ENCODE data around the gene MADD.
"Not testable (repeated sequence)": the region's sequence is repeated elsewhere in the genome, so short reads cannot be mapped to it uniquely, and the experiment has no call there.

MADD gene

GRCh38 chr11:47278058-47278457, 8.1 kb downstream of the MADD start:
- no peak for DNase-seq

DNA sequence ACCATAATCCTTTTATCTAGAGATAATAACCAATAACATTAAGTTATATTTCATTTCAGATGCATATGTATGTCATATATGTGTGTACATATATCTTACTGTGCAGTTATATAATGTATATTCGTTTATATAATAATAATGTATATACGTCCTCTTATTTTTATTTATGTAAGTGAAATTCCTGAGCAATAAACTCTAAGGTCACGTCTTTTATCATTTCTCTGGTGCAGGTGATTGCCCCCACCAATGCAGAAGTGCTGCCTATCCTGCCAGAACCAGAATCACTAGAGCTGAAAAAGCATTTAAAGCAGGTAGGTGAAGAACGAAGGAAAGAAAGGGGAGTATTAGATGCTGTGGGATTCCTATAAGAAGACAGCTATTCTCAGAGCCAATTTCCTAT, 8.8 kb downstream of the MADD start:
- no peak for DNase-seq

GRCh38 chr11:47280099-47280498, 10.2 kb downstream of the MADD start:
- no peak for DNase-seq

DNA sequence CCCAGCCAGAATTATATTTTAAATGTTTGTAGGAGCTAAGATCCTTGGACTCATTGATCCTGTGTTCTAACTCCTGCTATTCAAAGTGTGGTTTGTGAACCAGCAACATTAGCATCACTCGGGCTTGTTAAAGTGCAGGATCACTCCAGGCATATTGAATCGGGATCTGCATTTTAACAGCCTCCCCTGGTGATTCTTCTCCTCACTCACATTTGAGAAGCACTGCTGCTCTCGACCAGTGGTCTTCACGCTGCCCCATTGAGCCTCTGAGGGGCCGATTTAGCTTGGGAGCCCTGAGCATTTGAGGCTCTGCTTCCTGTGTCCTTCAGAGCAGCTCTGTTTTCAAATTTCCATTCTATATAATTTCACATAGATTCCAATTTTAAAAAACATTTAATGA, 10.9 kb downstream of the MADD start:
- no peak for DNase-seq

- no peak for DNase-seq
These were observed 12.5 kb downstream of the MADD start for GRCh38 chr11:47282462-47282861.

GRCh38 chr11:47284151-47284550, 14.2 kb downstream of the MADD start:
- no peak for DNase-seq

DNA sequence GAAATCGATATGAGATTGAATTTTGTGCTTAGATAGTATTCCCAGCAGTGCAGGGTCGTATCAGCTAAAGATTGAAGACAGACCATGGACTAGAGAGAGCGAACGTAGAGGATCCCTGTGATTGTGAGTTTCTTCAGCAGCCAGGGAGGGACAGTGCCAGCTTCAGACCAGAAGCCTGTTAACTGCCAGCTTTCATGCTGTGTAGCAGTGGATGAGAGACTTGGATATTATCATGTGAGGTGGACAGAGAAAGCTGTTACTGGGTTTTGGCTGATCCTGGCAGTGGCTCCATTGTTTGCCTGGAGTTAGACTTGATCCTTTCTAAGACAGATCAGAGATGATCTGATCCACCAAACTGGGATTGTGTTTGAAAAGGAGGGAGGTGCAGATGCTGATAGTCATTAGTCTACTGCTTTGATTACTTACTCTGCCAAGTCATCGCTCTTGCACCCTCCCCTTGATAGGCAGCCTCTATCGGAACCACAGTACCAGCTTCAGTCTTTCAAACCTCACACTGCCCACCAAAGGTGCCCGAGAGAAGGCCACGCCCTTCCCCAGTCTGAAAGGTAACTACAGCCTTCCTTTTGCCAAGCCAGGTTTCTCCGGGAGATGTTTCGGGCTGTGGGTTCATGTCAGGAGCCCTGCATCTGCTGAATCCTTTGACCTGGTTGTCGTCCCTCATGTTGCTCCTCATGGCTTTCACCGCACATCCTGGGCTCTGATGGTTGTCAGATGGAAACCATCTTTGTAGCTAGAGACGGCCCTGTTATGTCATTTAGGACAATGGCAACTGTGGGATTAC, 16.2 kb downstream of the MADD start:
- DNase-seq = no peak

DNA sequence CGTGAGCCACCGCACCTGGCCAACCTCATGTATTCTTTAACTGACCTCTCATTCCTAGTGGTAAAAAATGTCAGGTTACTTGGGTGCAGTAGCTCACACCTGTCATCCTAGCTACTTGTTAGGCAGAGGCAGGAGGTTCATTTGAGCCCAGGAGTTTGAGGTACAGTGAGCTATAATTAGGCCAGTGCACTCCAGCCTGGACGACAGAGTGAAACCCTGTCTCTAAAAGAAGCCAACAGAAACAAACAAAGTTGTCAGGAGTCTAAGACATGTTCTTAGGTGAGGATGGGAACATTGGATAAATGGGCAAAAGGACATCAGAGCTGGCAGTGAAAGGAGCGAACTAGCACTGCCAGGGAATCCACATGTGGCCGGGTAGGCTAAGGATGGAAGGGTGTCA, 18.1 kb downstream of the MADD start:
- no peak for DNase-seq

DNA sequence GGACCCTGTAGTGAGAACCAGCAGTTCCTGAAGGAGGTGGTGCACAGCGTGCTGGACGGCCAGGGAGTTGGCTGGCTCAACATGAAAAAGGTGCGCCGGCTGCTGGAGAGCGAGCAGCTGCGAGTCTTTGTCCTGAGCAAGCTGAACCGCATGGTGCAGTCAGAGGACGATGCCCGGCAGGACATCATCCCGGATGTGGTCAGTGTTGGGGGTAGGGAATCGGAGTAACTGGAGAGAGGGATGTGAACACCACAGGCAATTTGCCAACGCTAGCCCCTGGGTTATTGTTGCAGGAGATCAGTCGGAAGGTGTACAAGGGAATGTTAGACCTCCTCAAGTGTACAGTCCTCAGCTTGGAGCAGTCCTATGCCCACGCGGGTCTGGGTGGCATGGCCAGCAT, 19.9 kb downstream of the MADD start:
- DNase-seq = no peak

DNA sequence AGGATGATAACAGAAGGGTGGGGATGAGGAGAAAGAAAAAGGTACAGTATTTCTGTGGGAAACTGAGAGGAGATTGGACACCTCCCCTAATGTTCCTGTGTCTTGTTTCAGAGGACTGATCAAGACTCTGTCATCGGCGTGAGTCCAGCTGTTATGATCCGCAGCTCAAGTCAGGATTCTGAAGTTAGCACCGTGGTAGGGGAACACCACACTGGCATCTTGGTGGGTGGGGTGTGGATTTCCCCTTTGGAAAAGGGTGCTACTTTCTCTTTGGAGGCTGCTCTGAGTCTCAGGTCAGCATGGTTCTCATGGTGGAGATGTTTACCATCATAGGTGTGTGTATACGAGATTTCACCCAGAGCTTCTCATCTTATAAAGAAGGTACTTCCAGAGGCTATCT, 25.5 kb downstream of the MADD start:
- no peak for DNase-seq

GRCh38 chr11:47296045-47296444, 26.1 kb downstream of the MADD start:
- peak; percentile 55 for DNase-seq

GRCh38 chr11:47299078-47299477, 29.1 kb downstream of the MADD start:
- DNase-seq = no peak

GRCh38 chr11:47302853-47303252, 32.9 kb downstream of the MADD start:
- DNase-seq = no peak

GRCh38 chr11:47305734-47306483, 36.0 kb downstream of the MADD start:
- no peak for DNase-seq

DNA sequence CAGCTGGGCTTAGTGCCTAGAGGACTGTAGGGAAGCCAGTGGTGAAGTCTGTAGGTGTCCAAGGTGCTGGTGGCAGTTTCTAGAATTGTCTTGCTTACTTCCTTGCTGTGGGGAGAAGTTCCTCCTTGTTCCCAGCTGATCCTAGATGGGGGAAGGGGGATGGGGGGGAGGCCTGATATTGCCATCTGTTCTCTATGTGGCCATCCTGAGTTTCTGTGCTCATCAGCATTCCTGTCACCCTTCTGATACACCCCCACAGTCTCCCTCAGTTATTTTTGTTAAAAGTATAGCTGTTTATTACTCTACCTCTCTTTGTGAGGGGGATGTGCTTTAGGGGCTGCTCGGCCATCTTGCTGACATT, 36.5 kb downstream of the MADD start:
- no peak for DNase-seq

- no peak for DNase-seq
These were observed 38.3 kb downstream of the MADD start for GRCh38 chr11:47308050-47308823.

DNA sequence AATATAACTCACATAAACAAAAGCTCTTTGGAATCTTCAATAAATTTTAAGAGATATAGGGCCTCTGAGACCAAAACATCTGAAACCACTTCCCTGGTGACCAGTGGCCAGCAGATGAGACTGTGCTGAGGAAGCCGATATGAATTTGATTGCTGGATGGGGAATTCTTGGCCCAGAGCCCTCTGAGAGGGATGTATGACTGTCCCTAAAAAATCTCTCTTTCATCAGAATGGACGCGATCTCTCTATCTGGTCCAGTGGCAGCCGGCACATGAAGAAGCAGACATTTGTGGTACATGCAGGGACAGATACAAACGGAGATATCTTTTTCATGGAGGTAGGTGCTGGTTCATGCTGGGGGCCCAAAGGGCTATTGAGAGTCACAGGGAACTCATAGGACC, 45.1 kb downstream of the MADD start:
- no peak for DNase-seq

DNA sequence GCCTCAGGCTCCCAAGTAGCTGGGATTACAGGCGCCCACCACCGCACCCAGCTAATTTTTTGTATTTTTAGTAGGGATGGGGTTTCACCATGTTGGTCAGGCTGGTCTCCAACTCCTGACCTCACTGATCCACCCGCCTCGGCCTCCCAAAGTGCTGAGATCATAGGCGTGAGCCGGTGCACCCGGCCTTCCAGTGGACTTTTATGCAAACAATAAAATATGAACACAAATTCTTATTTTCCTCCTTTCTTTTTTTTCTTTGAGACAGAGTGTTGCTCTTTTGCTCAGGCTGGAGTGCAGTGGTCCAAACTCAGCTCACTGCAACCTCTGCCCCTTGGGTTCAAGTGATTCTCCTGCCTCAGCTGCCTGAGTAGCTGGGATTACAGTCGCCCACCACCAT, 46.6 kb downstream of the MADD start:
- DNase-seq = not testable (repeated sequence)

DNA sequence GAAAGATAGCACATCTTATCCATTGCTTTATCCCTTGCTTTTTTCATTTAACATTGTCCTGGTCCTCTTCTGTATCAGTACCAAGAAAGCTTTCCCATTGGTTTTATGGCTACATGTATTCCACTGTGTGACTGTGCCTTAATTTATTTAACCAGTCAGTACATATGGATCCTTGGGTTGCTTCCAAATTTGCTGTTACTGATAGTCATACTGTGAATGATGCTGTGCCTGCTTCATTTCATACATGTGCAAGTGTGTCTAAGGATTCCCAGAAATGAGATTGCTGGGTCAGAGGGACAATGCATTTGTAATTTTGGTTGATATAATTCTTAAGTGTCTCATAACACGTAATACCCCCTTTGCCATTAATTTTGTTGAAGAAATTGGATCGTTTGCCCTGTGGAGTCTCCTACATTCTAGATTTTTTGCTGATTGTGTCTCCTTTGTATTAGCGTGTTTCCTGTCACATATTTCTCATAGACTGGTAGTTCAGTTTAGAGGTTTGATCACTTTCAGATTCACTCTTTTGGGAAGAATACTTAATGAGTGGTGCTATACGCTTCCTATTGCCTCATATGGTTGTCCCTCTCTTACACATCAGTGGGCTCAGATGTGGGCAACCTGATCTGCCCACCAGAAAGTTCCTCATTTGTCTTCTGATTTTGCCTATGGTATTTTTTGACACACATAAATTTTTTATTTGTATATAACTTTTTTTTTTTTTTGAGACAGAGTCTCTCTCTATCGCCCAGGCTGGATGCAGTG, 47.3 kb downstream of the MADD start:
- no peak for DNase-seq

- no peak for DNase-seq
These were observed 48.2 kb downstream of the MADD start for GRCh38 chr11:47318166-47318565.

DNA sequence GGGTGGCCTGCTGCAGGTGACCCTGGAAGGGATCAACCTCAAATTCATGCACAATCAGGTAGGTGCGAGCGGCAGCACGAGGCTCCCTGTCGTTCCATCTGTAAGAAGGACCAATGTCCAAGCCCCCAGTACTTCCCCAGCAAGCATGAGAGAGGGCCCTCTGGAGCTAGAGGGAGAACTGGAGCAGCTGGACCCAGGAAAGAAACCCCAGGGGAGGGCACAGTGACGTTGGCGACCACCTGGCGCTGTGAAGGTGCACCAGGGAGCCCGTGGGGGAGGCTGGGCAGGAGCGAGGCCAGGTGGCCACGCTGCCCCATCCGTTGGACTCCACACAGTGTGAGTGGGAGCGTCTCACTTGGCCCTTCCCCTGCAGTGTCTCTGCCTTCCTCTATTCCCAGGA, 54.6 kb downstream of the MADD start:
- DNase-seq = no peak

GRCh38 chr11:47325271-47326041, 55.5 kb downstream of the MADD start:
- peak; percentile 18 for DNase-seq
